ENCODE measurements around the gene PDE1A.
"Not testable (repeated sequence)": the region's sequence is repeated elsewhere in the genome, so short reads cannot be mapped to it uniquely, and the experiment has no call there.

PDE1A gene

GRCh38 chr2:182404975-182405561, 21.8 kb downstream of the PDE1A start:
- DNase-seq, result no peak

- DNase-seq, result peak; percentile 46
Observed at GRCh38 chr2:182404092-182404491, 22.7 kb downstream of the PDE1A start.

GRCh38 chr2:182393270-182393760, 33.5 kb downstream of the PDE1A start:
- no peak for DNase-seq

- no peak for DNase-seq
Observed at GRCh38 chr2:182391443-182391842, 35.4 kb downstream of the PDE1A start.

- DNase-seq, result not testable (repeated sequence)
Observed at GRCh38 chr2:182386267-182386880, 40.5 kb downstream of the PDE1A start.

GRCh38 chr2:182384860-182385259, 42.0 kb downstream of the PDE1A start:
- DNase-seq, result no peak

GRCh38 chr2:182381225-182381624, 45.6 kb downstream of the PDE1A start:
- DNase-seq, result no peak

- DNase-seq, result peak; percentile 31
Observed at GRCh38 chr2:182379241-182379640, 47.6 kb downstream of the PDE1A start.

- DNase-seq, result no peak
Observed at GRCh38 chr2:182378759-182379158, 48.1 kb downstream of the PDE1A start.

- no peak for DNase-seq
Observed at GRCh38 chr2:182377467-182377866, 49.4 kb downstream of the PDE1A start.

GRCh38 chr2:182375862-182376261, 51.0 kb downstream of the PDE1A start:
- DNase-seq, result no peak

GRCh38 chr2:182372661-182373060, 54.2 kb downstream of the PDE1A start:
- peak; percentile 88 for DNase-seq

- DNase-seq, result no peak
Observed at GRCh38 chr2:182368996-182369395, 57.8 kb downstream of the PDE1A start.

GRCh38 chr2:182368446-182368845, 58.4 kb downstream of the PDE1A start:
- DNase-seq, result peak; percentile 37

GRCh38 chr2:182367401-182367800, 59.4 kb downstream of the PDE1A start:
- DNase-seq, result no peak

GRCh38 chr2:182366628-182367027, 60.2 kb downstream of the PDE1A start:
- peak; percentile 54 for DNase-seq

- DNase-seq, result no peak
Observed at GRCh38 chr2:182365855-182366254, 61.0 kb downstream of the PDE1A start.

GRCh38 chr2:182361477-182361876, 65.4 kb downstream of the PDE1A start:
- DNase-seq, result no peak

GRCh38 chr2:182360663-182361260, 66.1 kb downstream of the PDE1A start:
- no peak for DNase-seq

GRCh38 chr2:182359990-182360662, 66.7 kb downstream of the PDE1A start:
- DNase-seq, result peak; percentile 47

- no peak for DNase-seq
Observed at GRCh38 chr2:182359027-182359989, 67.5 kb downstream of the PDE1A start.

GRCh38 chr2:182358601-182359000, 68.2 kb downstream of the PDE1A start:
- DNase-seq, result no peak

- DNase-seq, result no peak
Observed at GRCh38 chr2:182355815-182356214, 71.0 kb downstream of the PDE1A start.

Measured in fibroblast of skin of right quadriceps (primary cell).